Skeletal muscle satellite cell (primary cell): ENCODE data around the gene KRT7.
"Not testable (repeated sequence)": the region's sequence is repeated elsewhere in the genome, so short reads cannot be mapped to it uniquely, and the experiment has no call there.

Experiments used
- H3K27me3 ChIP-seq: 2 replicates; pipeline ENCODE4 v1.7.0; 2013; ENCODE audit warnings: low read length; ENCODE audit not compliant: control insufficient read depth, insufficient read depth
- H3K36me3 ChIP-seq: 2 replicates; pipeline ENCODE4 v1.7.0; 2013; ENCODE audit warnings: mild to moderate bottlenecking, control low read depth, low read length; ENCODE audit not compliant: insufficient read depth
- H3K4me1 ChIP-seq: 2 replicates; pipeline ENCODE4 v1.7.0; 2013; ENCODE audit warnings: low read length; ENCODE audit not compliant: control insufficient read depth, insufficient read depth
- H3K4me2 ChIP-seq: 2 replicates; pipeline ENCODE4 v1.7.0; 2013; ENCODE audit warnings: mild to moderate bottlenecking, low read length
- H3K4me3 ChIP-seq: 2 replicates; pipeline ENCODE4 v1.7.0; 2013; ENCODE audit warnings: low read length
- H3K9ac ChIP-seq: 2 replicates; pipeline ENCODE4 v1.7.0; 2013; ENCODE audit warnings: mild to moderate bottlenecking, low read depth, low read length, moderate library complexity
- H3K9me3 ChIP-seq: replicated peaks from 2 replicates; pipeline ENCODE4 v1.7.0; 2013; ENCODE audit warnings: mild to moderate bottlenecking, control low read depth, low read length

The KRT7 gene

DNA sequence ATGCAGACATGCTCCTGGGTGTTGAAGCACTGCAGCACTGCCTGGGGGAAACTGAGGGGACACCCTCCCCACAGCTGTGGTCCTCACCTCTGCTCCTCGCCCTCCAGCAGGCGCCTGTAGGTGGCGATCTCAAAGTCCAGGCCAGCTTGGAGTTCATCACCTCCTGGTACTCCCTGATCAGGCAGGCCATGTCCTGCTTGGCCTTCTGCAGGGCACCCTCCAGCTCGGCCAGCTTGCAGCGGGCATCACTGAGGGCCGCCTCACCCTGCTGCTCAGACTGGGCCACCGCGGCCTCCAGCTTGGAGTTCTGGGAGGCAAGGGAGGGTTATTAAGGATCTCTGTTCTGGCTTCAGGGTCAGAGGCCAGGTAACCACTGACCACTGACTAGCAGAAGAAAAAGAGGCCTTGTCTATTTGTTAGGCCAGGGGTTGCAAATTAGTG lies 19.2 kb downstream of the KRT7 start:
- H3K36me3 ChIP-seq, H3K9ac ChIP-seq, H3K4me2 ChIP-seq, H3K27me3 ChIP-seq, H3K9me3 ChIP-seq, H3K4me3 ChIP-seq: not testable (repeated sequence)
- H3K4me1 ChIP-seq = peaks cover 24% of the 10 kb centered on the region

GRCh38 chr12:52252728-52253343 lies 19.8 kb downstream of the KRT7 start:
- H3K9ac ChIP-seq = no peak overlapping the region

DNA sequence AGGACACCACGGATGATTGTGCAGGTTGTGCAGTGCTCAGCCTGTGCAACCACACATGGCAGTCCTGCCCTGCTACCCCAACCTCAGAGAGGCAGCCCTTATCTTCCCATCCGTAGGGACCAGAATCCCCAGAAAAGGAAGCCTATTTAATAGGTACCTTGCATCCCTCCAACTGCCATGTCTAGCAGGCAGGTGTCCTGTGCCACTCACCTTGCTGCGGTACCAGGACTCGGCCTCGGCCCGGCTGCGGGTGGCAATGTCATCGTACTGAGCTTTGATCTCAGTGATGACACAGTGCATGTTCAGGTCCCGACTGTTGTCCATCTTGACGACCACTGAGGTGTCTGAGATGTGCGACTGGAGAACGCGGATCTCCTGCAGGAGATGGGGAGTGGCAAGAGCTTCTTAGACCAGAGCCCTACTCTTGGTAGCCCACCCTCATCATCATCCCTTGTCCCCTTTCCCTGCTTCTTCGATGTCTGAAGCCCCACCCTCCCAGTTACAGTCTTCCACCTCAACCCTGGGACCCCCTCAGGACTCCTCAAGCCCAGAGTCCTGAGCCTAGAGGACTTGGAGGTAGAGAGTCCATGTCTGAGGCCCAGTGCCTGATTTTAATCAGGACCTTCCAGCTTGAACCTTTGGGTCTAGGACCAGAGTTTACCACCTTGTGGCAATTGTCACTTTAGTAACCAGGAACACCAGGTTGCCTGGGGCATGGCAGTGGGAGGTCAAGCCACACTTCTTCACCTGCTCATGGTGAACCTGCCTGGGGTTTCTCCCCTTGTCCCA lies 20.5 kb downstream of the KRT7 start:
- H3K4me1 ChIP-seq = peaks cover 10% of the 10 kb centered on the region
- H3K27me3 ChIP-seq = no peaks in the 10 kb centered on the region
- H3K4me2 ChIP-seq = no peak overlapping the region
- H3K4me3 ChIP-seq = no peak overlapping the region
- H3K9ac ChIP-seq = no peak overlapping the region
- H3K36me3 ChIP-seq = no peaks in the 10 kb centered on the region
- no peaks in the 10 kb centered on the region for H3K9me3 ChIP-seq

More at GRCh38 chr12:52252728-52253343, 19.8 kb downstream of the KRT7 start:
- no peak overlapping the region for H3K4me2 ChIP-seq
- H3K4me3 ChIP-seq = no peak overlapping the region
- no peaks in the 10 kb centered on the region for H3K36me3 ChIP-seq
- peaks cover 18% of the 10 kb centered on the region for H3K4me1 ChIP-seq
- H3K9me3 ChIP-seq = no peaks in the 10 kb centered on the region
- H3K27me3 ChIP-seq = no peaks in the 10 kb centered on the region

GRCh38 chr12:52254180-52254964 lies 21.3 kb downstream of the KRT7 start:
- H3K9ac ChIP-seq = no peak overlapping the region
- no peaks in the 10 kb centered on the region for H3K36me3 ChIP-seq
- H3K4me1 ChIP-seq = peaks cover 6% of the 10 kb centered on the region
- H3K27me3 ChIP-seq = no peaks in the 10 kb centered on the region
- H3K9me3 ChIP-seq = no peaks in the 10 kb centered on the region
- H3K4me2 ChIP-seq = no peak overlapping the region
- H3K4me3 ChIP-seq = no peak overlapping the region

GRCh38 chr12:52254965-52255751 lies 22.1 kb downstream of the KRT7 start:
- Histone ChIP-seq H3K4me3 (no peak overlapping the region), H3K27me3 (no peaks in the 10 kb centered on the region), H3K9ac (no peak overlapping the region), H3K4me2 (no peak overlapping the region), H3K4me1 (peaks cover 11% of the 10 kb centered on the region), H3K9me3 (no peaks in the 10 kb centered on the region), H3K36me3 (no peaks in the 10 kb centered on the region)

- Histone ChIP-seq H3K9me3 (no peaks in the 10 kb centered on the region), H3K9ac (no peak overlapping the region), H3K4me3 (no peak overlapping the region), H3K27me3 (no peaks in the 10 kb centered on the region), H3K4me2 (no peak overlapping the region), H3K36me3 (no peaks in the 10 kb centered on the region), H3K4me1 (peaks cover 20% of the 10 kb centered on the region)
These were observed 23.0 kb downstream of the KRT7 start for GRCh38 chr12:52255926-52256583.

GRCh38 chr12:52256584-52256935 lies 23.5 kb downstream of the KRT7 start:
- Histone ChIP-seq H3K4me1 (peaks cover 25% of the 10 kb centered on the region), H3K27me3 (no peaks in the 10 kb centered on the region), H3K9ac (no peak overlapping the region), H3K36me3 (no peaks in the 10 kb centered on the region), H3K9me3 (no peaks in the 10 kb centered on the region), H3K4me3 (no peak overlapping the region), H3K4me2 (no peak overlapping the region)

- no peaks in the 10 kb centered on the region for H3K9me3 ChIP-seq
- no peak overlapping the region for H3K4me2 ChIP-seq
- no peak overlapping the region for H3K4me3 ChIP-seq
- H3K9ac ChIP-seq = no peak overlapping the region
- no peaks in the 10 kb centered on the region for H3K36me3 ChIP-seq
- H3K27me3 ChIP-seq = no peaks in the 10 kb centered on the region
- H3K4me1 ChIP-seq = peaks cover 25% of the 10 kb centered on the region
These were observed 24.1 kb downstream of the KRT7 start for GRCh38 chr12:52257074-52257551.

DNA sequence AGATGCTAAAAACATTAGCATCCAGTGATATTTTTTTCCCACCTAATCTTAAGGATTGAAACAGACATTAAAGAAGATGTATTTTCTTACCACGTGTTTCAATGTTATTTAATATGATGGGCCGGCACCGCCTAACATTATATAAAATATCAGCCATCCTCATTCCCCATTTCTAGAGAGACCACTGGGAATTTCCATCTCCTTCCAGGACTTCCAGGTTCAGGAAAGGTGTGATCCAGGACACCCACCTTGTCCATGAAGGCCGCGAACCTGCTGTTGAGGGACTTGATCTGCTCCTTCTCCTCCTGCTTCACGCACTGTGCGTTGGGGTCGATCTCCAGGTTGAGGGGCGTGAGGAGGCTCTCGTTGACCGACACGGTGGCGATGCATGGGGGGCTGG lies 24.9 kb downstream of the KRT7 start:
- not testable (repeated sequence) for H3K9ac ChIP-seq, H3K4me2 ChIP-seq, H3K4me3 ChIP-seq, H3K9me3 ChIP-seq, H3K36me3 ChIP-seq, H3K27me3 ChIP-seq
- peaks cover 25% of the 10 kb centered on the region for H3K4me1 ChIP-seq

DNA sequence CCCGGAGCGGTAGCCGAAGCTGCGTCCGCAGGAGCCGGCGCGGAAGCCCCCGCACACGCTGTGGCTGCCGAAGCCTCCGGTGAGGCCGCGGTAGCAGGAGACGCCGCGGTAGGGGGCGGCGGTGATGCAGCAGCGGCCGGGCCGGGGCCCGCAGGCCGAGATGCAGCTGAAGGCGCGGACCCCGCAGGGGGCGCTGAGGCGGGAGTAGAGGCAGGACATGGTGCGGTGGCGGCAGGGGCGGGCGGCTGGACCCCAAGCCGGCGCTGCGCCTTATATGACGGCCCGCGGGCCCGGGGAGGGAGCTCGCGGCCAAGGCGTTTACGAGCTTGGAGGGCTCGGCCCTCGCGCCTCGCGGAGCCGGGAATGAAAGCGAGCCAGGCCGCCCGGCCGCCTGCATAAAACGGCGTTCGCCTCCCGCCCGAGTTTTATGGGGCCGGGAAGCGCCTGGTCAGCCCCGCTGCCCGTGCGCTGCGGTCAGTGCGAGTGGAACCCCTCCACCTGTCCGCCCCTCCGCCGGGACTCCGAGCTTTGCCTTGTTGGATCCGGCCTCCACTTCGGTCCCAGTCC lies 25.4 kb downstream of the KRT7 start:
- H3K4me3 ChIP-seq = no peak overlapping the region
- H3K9me3 ChIP-seq = no peaks in the 10 kb centered on the region
- H3K9ac ChIP-seq = no peak overlapping the region
- peaks cover 25% of the 10 kb centered on the region for H3K4me1 ChIP-seq
- H3K36me3 ChIP-seq = no peaks in the 10 kb centered on the region
- no peak overlapping the region for H3K4me2 ChIP-seq
- H3K27me3 ChIP-seq = no peaks in the 10 kb centered on the region
